Cerebellar cortex (tissue), 1 donor: ENCODE data around the gene PRR14L.
"Not testable (repeated sequence)": the region's sequence is repeated elsewhere in the genome, so short reads cannot be mapped to it uniquely, and the experiment has no call there.

Source experiments
- DNase-seq: peaks from one replicate; pipeline ENCODE4 v3.0.0-alpha.2; 2015; ENCODE audit warnings: low spot score

PRR14L gene

GRCh38 chr22:31681349-31682345 lies 68.3 kb downstream of the PRR14L start:
- no peak for DNase-seq

- no peak for DNase-seq
Measured at GRCh38 chr22:31680861-31681341, 69.0 kb downstream of the PRR14L start.

GRCh38 chr22:31678748-31679147 lies 71.2 kb downstream of the PRR14L start:
- DNase-seq: no peak

- DNase-seq: peak; percentile 93
Measured at GRCh38 chr22:31676700-31677099, 73.2 kb downstream of the PRR14L start.

- DNase-seq: not testable (repeated sequence)
Measured at GRCh38 chr22:31674219-31674618, 75.7 kb downstream of the PRR14L start.

- DNase-seq: not testable (repeated sequence)
Measured at GRCh38 chr22:31668849-31669248, 81.1 kb downstream of the PRR14L start.

GRCh38 chr22:31662668-31663037 lies 87.3 kb downstream of the PRR14L start:
- DNase-seq: no peak

GRCh38 chr22:31661851-31662667 lies 87.9 kb downstream of the PRR14L start, which contains the start of gene PISD:
Gene PISD, minus strand, starts transcription at chr22:31662215. Its CDS starts 7 bp downstream, at chr22:31662208.
- peak; percentile 97 for DNase-seq

- DNase-seq: not testable (repeated sequence)
Measured at GRCh38 chr22:31660860-31661341, 89.0 kb downstream of the PRR14L start.

- DNase-seq: no peak
Measured at GRCh38 chr22:31659246-31659645, 90.7 kb downstream of the PRR14L start.

- no peak for DNase-seq
Measured at GRCh38 chr22:31654408-31654807, 95.5 kb downstream of the PRR14L start.

- no peak for DNase-seq
Measured at GRCh38 chr22:31653944-31654343, 96.0 kb downstream of the PRR14L start.

GRCh38 chr22:31652911-31653684 lies 96.8 kb downstream of the PRR14L start:
- DNase-seq: no peak

GRCh38 chr22:31652088-31652487 lies 97.8 kb downstream of the PRR14L start:
- no peak for DNase-seq

- DNase-seq: no peak
Measured at GRCh38 chr22:31651664-31652063, 98.3 kb downstream of the PRR14L start.

GRCh38 chr22:31650391-31650790 lies 99.5 kb downstream of the PRR14L start:
- DNase-seq: no peak

- DNase-seq: no peak
Measured at GRCh38 chr22:31647523-31648320, 102.2 kb downstream of the PRR14L start.

- no peak for DNase-seq
Measured at GRCh38 chr22:31647066-31647465, 102.9 kb downstream of the PRR14L start.

GRCh38 chr22:31646186-31647019 lies 103.5 kb downstream of the PRR14L start:
- no peak for DNase-seq
